T-cell (primary cell): Measurements from ENCODE around the gene PPWD1. TPM values are rescaled to one million over a fixed set of nuclear protein-coding genes. Genes with fewer than 3 reads are reported as not detected.

ENCODE experiments used
- ATAC-seq, 4 experiments: fragments of 200-7000 bp in 3 of 4; fragments of 150-1000 bp in 1 of 4; cut with Tn5 transposase; replicated peaks in 1 of 4; 1 replicate in 3 of 4; 2 replicates in 1 of 4; pipeline ENCODE4 v1.10.0; 2021; ENCODE audit warnings: moderate library complexity in 3 of 4, mild to moderate bottlenecking in 2 of 4, moderate number of reproducible peaks in 1 of 4
- CTCF ChIA-PET, 2 donors: fragments of 300-600 bp; sonication (Branson Sonifier 250); formaldehyde crosslinking; loops; one replicate each; lab custom pipeline; 2022; ENCODE audit warnings: antibody characterized with exemption in 2 of 2; lab: Charles Lee
- POLR2A ChIA-PET, 2 donors: fragments of 300-600 bp; sonication (Branson Sonifier 250); formaldehyde crosslinking; loops; one replicate each; lab custom pipeline; 2022; ENCODE audit warnings: antibody characterized with exemption in 2 of 2; lab: Charles Lee
- DNase-seq, 35 experiments: peaks; one replicate each; pipeline versions ENCODE4 v3.0.0 to v3.0.0-alpha.2; 2013 to 2023
- H3K27ac ChIP-seq: one replicate; pipeline ENCODE4 v1.5.1; 2013; ENCODE audit warnings: low read length
- H3K27me3 ChIP-seq, 2 experiments: replicated peaks in 1 of 2; 1 replicate in 1 of 2; 2 replicates in 1 of 2; pipeline versions ENCODE4 v1.6.1 to v1.7.0; 2013; ENCODE audit warnings: low read length in 1 of 2, mixed read lengths in 1 of 2; ENCODE audit not compliant: control insufficient read depth in 2 of 2, insufficient read depth in 2 of 2; ENCODE audit errors: extremely low read depth in 1 of 2
- H3K36me3 ChIP-seq, 2 donors: 1 replicate in 1 of 2; 2 replicates in 1 of 2; pipeline versions ENCODE4 v1.6.1 to v1.7.0; 2013; ENCODE audit warnings: low read length in 1 of 2; ENCODE audit not compliant: control insufficient read depth in 2 of 2, insufficient read depth in 1 of 2; ENCODE audit errors: extremely low read depth in 1 of 2
- H3K4me1 ChIP-seq, 2 experiments: 1 replicate in 1 of 2; 2 replicates in 1 of 2; pipeline versions ENCODE4 v1.6.1 to v1.7.0; 2013; ENCODE audit warnings: low read length in 2 of 2, mixed read lengths in 1 of 2; ENCODE audit not compliant: insufficient read depth in 2 of 2, control insufficient read depth in 1 of 2; ENCODE audit errors: extremely low read depth in 1 of 2
- H3K4me3 ChIP-seq, 2 donors: 1 replicate in 1 of 2; 2 replicates in 1 of 2; pipeline versions ENCODE4 v1.5.1 to v1.7.0; 2013; ENCODE audit warnings: mild to moderate bottlenecking in 2 of 2, low read length in 1 of 2, moderate library complexity in 1 of 2; ENCODE audit not compliant: control insufficient read depth in 1 of 2; ENCODE audit errors: extremely low read depth in 1 of 2
- H3K9me3 ChIP-seq: 2 replicates; pipeline ENCODE4 v1.7.0; 2013
- H3K27ac Mint-ChIP-seq, 2 donors: one replicate each; pipeline ENCODE4 v1.8.0; 2020 to 2021; ENCODE audit warnings: mild to moderate bottlenecking in 2 of 2, mixed read lengths in 2 of 2
- H3K27me3 Mint-ChIP-seq, 2 donors: one replicate each; pipeline ENCODE4 v1.8.0; 2021 to 2022; ENCODE audit warnings: mixed read lengths in 2 of 2
- H3K36me3 Mint-ChIP-seq: one replicate; pipeline ENCODE4 v1.8.0; 2021; ENCODE audit warnings: mixed read lengths
- H3K4me1 Mint-ChIP-seq, 3 donors: one replicate each; pipeline ENCODE4 v1.8.0; 2020 to 2022; ENCODE audit warnings: mixed read lengths in 3 of 3, mild to moderate bottlenecking in 1 of 3
- H3K4me3 Mint-ChIP-seq, 3 donors: one replicate each; pipeline ENCODE4 v1.8.0; 2020 to 2022; ENCODE audit warnings: mild to moderate bottlenecking in 3 of 3, mixed read lengths in 3 of 3, moderate library complexity in 3 of 3
- H3K9me3 Mint-ChIP-seq, 3 donors: one replicate each; pipeline ENCODE4 v1.8.0; 2020 to 2022; ENCODE audit warnings: mixed read lengths in 3 of 3
- WGBS: methylation state at CpG from one replicate; pipeline ENCODE4 v1.1.5; 2013; ENCODE audit warnings: missing lambda C conversion rate; ENCODE audit not compliant: insufficient coverage; 5-methylcytosine and 5-hydroxymethylcytosine counted together
- total RNA-seq, 35 experiments: library from RNA in 6 of 35; stranded (reverse) in 6 of 35; fragments of 120-200 nt in 1 of 35; gene quantifications; one replicate each; pipeline versions ENCODE4 v1.2.1 to v1.2.4 and lab custom pipeline; 2013 to 2026

PPWD1 gene
- 100 to 1,000 TPM in 1 of 5 donors, 10 to 100 TPM in 4; 79.2 to 102 (median 94.3) TPM for total RNA-seq
- 122 TPM for total RNA-seq (2013)
- total RNA-seq (lab: John Stamatoyannopoulos, UW) = 34.8 to 157 (median 77.9) reads per million in 29 experiments

- no peaks in the 10 kb centered on the region for H3K27me3 ChIP-seq
- ATAC-seq = peak; percentile 95 to 99 (median 97)
- CTCF ChIA-PET = interaction anchor here (0.5 to 4.4 kb wide), 9 partner anchors 14 to 752 kb away, joined by 3 to 16 read pairs (median 6); partner anchors contain the start of gene TRIM23 (in 1 of the 2)
- peak within 1 kb of the TSS; percentile 95 to 98 (median 96) for H3K4me3 Mint-ChIP-seq
- peak within 1 kb of the TSS; percentile 96 to 99 for H3K4me3 ChIP-seq
- WGBS = under 1% methylated on average over 43 of the region's 54 CpGs
- peak; percentile 87 to 97 (median 95) for DNase-seq
- H3K27ac ChIP-seq = peak within 1 kb of the TSS; percentile 97
- H3K4me1 ChIP-seq = peaks cover 16 to 20% of the 10 kb centered on the region in 2 experiments
- H3K36me3 ChIP-seq = peaks cover 4 to 11% of the 10 kb centered on the region in 2 donors
- peaks cover 54 to 71% (median 68%) of the 10 kb centered on the region in 3 donors for H3K4me1 Mint-ChIP-seq
- no peaks in the 10 kb centered on the region for H3K9me3 ChIP-seq
- peak within 1 kb of the TSS; percentile 97 to 99 for H3K27ac Mint-ChIP-seq
- H3K27me3 Mint-ChIP-seq = no peaks in the 10 kb centered on the region
- peaks cover 16% of the 10 kb centered on the region for H3K36me3 Mint-ChIP-seq
- POLR2A ChIA-PET = interaction anchor here (0.6 to 1.6 kb wide), 14 partner anchors 10 to 814 kb away, joined by 3 to 14 read pairs (median 4); partner anchors contain the start of genes ADAMTS6 (in 1 of the 2), CWC27 (in 1 of the 2), SREK1IP1 (in 1 of the 2) and TRIM23 (in 1 of the 2)
- H3K9me3 Mint-ChIP-seq = no peaks in the 10 kb centered on the region
Measured at GRCh38 chr5:65562731-65563701, at the start of gene PPWD1, which contains the start of gene CENPK. TSS of gene PPWD1 (plus strand) at chr5:65563296. CDS start at chr5:65563311, 15 bp downstream. TSS of gene CENPK (minus strand) at chr5:65563168. CDS start at chr5:65554907, 8,261 bp downstream.

- Mint-ChIP-seq H3K9me3 (no peaks in the 10 kb centered on the region), H3K4me3 (no peak overlapping the region), H3K4me1 (no peaks in the 10 kb centered on the region), H3K27me3 (no peaks in the 10 kb centered on the region), H3K27ac (no peak overlapping the region), H3K36me3 (peaks cover 16% of the 10 kb centered on the region)
- DNase-seq (no peak), ATAC-seq (no peak)
- no peaks in the 10 kb centered on the region for H3K27me3 ChIP-seq
- WGBS = no CpG with 5 or more reads among the region's 3 CpGs
- H3K27ac ChIP-seq = no peak overlapping the region
- no peak overlapping the region for H3K4me3 ChIP-seq
- POLR2A ChIA-PET = no interaction called here
- H3K36me3 ChIP-seq = peaks cover 5 to 18% of the 10 kb centered on the region in 2 donors
- H3K9me3 ChIP-seq = no peaks in the 10 kb centered on the region
- CTCF ChIA-PET = no interaction called here
- H3K4me1 ChIP-seq = no peaks in the 10 kb centered on the region
Measured at GRCh38 chr5:65525726-65526125, 37.4 kb upstream of the PPWD1 start.

GRCh38 chr5:65530904-65531303 lies 32.2 kb upstream of the PPWD1 start:
- no peak for ATAC-seq
- WGBS = no CpG with 5 or more reads among the region's 1 CpG
- Mint-ChIP-seq H3K27me3 (no peaks in the 10 kb centered on the region), H3K4me1 (no peaks in the 10 kb centered on the region), H3K9me3 (no peaks in the 10 kb centered on the region), H3K36me3 (peaks cover 10% of the 10 kb centered on the region), H3K4me3 (no peak overlapping the region), H3K27ac (no peak overlapping the region)
- POLR2A ChIA-PET = interaction anchor here (0.6 to 0.7 kb wide), 5 partner anchors 14 to 1261 kb away, joined by 3 to 6 read pairs (median 4); no protein-coding TSS in a partner anchor
- Histone ChIP-seq H3K9me3 (no peaks in the 10 kb centered on the region), H3K27ac (no peak overlapping the region), H3K27me3 (no peaks in the 10 kb centered on the region), H3K4me3 (no peak overlapping the region), H3K4me1 (no peaks in the 10 kb centered on the region), H3K36me3 (peaks cover 7 to 10% of the 10 kb centered on the region in 2 donors)
- DNase-seq = no peak
- CTCF ChIA-PET = no interaction called here

GRCh38 chr5:65535529-65535987 lies 27.5 kb upstream of the PPWD1 start:
- Mint-ChIP-seq H3K36me3 (peaks cover 9% of the 10 kb centered on the region), H3K9me3 (no peaks in the 10 kb centered on the region), H3K4me3 (no peak overlapping the region), H3K27me3 (no peaks in the 10 kb centered on the region), H3K4me1 (no peaks in the 10 kb centered on the region), H3K27ac (peak overlapping the region in 1 of 2 donors; percentile 1)
- no peaks in the 10 kb centered on the region for H3K4me1 ChIP-seq
- H3K27me3 ChIP-seq = no peaks in the 10 kb centered on the region
- H3K36me3 ChIP-seq = peaks cover 12 to 13% of the 10 kb centered on the region in 2 donors
- ATAC-seq (no peak), DNase-seq (no peak)
- no peaks in the 10 kb centered on the region for H3K9me3 ChIP-seq
- POLR2A ChIA-PET = no interaction called here
- no peak overlapping the region for H3K27ac ChIP-seq
- CTCF ChIA-PET = no interaction called here
- 92% methylated on average over 2 of the region's 6 CpGs for WGBS
- no peak overlapping the region for H3K4me3 ChIP-seq

GRCh38 chr5:65539827-65540226 lies 23.3 kb upstream of the PPWD1 start:
- peaks cover 36% of the 10 kb centered on the region for H3K36me3 Mint-ChIP-seq
- ATAC-seq (no peak), DNase-seq (no peak)
- no peaks in the 10 kb centered on the region for H3K4me1 ChIP-seq
- ChIA-PET POLR2A (interaction anchor here in 1 of 2 donors (0.6 kb wide), 1 partner anchor 92 kb away, joined by 3 read pairs; no protein-coding TSS in a partner anchor), CTCF (no interaction called here)
- no peak overlapping the region for H3K4me3 Mint-ChIP-seq
- H3K9me3 ChIP-seq = no peaks in the 10 kb centered on the region
- H3K27me3 Mint-ChIP-seq = no peaks in the 10 kb centered on the region
- H3K27ac Mint-ChIP-seq = no peak overlapping the region
- H3K4me3 ChIP-seq = no peak overlapping the region
- no peak overlapping the region for H3K27ac ChIP-seq
- H3K4me1 Mint-ChIP-seq = peaks cover 0 to 2% (median 0%) of the 10 kb centered on the region in 3 donors
- no peaks in the 10 kb centered on the region for H3K9me3 Mint-ChIP-seq
- no peaks in the 10 kb centered on the region for H3K27me3 ChIP-seq
- H3K36me3 ChIP-seq = peaks cover 11 to 29% of the 10 kb centered on the region in 2 donors

- ATAC-seq = no peak
- Mint-ChIP-seq H3K4me3 (no peak overlapping the region), H3K9me3 (no peaks in the 10 kb centered on the region), H3K36me3 (peaks cover 39% of the 10 kb centered on the region), H3K4me1 (peaks cover 0 to 5% (median 1%) of the 10 kb centered on the region in 3 donors), H3K27me3 (no peaks in the 10 kb centered on the region), H3K27ac (no peak overlapping the region)
- no CpG with 5 or more reads among the region's 4 CpGs for WGBS
- Histone ChIP-seq H3K36me3 (peaks cover 3 to 40% of the 10 kb centered on the region in 2 donors), H3K27ac (no peak overlapping the region), H3K4me1 (no peaks in the 10 kb centered on the region), H3K9me3 (no peaks in the 10 kb centered on the region), H3K27me3 (no peaks in the 10 kb centered on the region), H3K4me3 (no peak overlapping the region)
- DNase-seq = no peak
- POLR2A ChIA-PET = interaction anchor here in 1 of 2 donors (0.6 kb wide), 1 partner anchor 77 kb away, joined by 4 read pairs; no protein-coding TSS in a partner anchor
- CTCF ChIA-PET = no interaction called here
Measured at GRCh38 chr5:65544473-65544872, 18.6 kb upstream of the PPWD1 start.
